ENCODE results near the gene OPRL1.
"Not testable (repeated sequence)": the region's sequence is repeated elsewhere in the genome, so short reads cannot be mapped to it uniquely, and the experiment has no call there.

OPRL1 gene

DNA sequence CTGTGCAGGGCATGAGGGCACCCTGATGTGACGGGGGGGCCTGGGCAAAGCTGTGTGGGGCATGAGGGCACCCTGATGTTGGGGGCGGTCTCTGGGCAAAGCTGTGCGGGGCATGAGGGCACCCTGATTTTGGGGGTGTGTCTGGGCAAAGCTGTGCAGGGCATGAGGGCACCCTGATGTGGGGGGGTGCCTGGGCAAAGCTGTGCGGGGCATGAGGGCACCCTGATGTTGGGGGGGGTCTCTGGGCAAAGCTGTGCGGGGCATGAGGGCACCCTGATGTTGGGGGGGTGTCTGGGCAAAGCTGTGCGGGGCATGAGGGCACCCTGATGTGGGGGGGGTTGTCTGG lies 37.5 kb downstream of the OPRL1 start:
- DNase-seq (ENCODE audit: low read depth), result not testable (repeated sequence)

DNA sequence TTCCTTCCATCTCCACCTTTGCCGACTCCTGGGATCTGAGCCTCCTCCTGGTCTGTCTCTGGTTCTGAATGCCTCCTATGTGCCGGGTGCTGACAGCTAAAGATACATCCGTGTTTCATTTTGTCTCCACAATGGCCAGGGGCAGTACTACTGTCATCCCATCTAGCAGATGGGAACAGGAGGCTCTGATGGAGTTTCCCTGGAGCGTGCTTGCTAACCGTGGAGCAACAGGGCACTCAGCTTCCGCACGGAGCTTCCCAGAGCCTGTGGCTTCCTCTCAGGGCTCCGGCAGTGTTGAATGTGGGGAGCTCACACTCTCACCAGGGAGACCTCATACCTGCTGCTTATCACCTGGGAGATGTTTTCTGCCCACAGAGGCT lies 39.4 kb downstream of the OPRL1 start:
- no peak for DNase-seq (ENCODE audit: low read depth)

DNA sequence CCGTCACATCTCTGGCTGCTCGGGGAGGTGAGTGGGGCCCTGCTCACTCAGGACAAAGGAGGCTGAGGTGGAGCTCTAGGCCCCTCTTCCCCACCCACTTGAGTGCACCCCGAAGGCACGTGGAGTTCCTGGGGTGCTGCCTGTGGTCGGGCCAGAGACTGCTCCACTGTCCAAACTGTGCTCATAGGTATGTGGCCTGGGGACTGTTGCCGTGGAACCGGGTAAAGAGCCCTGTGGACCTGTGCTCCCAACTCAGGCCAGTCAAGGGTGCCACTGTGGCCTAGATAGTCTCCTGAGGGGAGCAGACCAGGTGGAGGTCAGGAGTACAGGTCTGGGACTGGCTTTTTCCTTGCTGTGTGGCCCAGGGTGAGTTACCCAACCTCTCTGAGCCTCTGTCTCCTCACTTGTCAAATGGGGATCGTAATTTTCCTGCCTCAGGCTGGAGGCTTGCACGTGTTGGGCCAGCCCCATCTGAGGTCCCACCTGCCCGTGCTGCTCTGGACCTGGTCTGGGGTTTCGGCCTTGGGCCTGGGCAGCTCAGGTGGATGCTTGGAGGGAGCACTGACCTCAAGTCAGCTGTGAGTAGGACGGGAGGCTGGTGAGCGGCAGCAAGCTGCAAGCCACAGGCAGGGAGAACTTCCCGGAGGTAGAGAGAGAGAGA lies 39.9 kb downstream of the OPRL1 start:
- no peak for DNase-seq (ENCODE audit: low read depth)

DNA sequence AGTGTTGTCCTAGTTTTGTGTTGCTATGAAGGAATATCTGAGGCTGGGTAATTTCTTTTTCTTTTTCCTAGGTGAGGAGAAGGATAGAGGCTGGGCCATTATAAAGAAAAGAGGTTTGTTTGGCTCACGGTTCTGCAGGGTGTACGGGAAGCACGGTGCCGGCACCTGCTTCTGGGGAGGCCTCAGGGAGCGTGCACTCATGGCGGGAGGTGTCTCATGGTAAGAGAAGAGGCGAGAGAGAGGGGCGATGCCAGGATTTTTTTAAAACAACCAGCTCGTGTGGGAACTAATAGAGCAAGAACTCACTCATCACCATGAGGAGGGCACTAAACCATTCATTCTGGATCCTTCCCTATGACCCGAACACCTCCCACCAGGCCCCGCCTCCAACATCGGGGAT lies 41.7 kb downstream of the OPRL1 start:
- no peak for DNase-seq (ENCODE audit: low read depth)

GRCh38 chr20:64122927-64123326 lies 43.0 kb downstream of the OPRL1 start:
- not testable (repeated sequence) for DNase-seq (ENCODE audit: low read depth)

DNA sequence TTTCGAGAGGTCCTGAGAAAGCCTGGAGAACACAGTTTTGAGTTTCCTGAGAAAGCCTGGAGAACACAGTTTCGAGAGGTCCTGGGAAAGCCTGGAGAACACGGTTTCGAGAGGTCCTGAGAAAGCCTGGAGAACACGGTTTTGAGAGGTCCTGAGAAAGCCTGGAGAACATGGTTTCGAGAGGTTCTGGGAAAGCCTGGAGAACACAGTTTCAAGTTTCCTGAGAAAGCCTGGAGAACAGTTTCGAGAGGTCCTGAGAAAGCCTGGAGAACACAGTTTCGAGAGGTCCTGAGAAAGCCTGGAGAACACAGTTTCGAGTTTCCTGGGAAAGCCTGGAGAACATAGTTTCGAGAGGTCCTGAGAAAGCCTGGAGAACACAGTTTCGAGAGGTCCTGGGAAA lies 43.6 kb downstream of the OPRL1 start:
- not testable (repeated sequence) for DNase-seq (ENCODE audit: low read depth)

- DNase-seq (ENCODE audit: low read depth), result no peak
Observed at GRCh38 chr20:64129146-64129782, 49.4 kb downstream of the OPRL1 start.

DNA sequence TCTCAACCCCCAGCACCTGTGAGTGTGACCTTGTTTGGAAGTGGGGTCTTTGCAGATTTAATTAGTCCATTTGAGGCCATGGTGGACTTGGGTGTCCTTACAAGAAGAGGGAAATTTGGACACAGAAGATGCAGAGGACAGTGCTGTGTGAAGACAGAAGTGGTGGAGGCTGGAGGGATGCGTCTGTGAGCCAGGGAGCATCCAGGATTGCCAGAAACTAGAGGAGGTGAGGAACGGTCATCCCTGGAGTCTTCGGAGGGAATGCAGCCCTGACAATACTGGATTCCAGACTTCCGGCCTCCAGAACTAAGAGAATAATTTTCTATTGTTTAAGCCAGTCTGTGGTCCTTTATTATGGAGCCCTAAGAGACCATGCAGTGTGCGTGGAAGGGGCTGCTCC lies 50.4 kb downstream of the OPRL1 start:
- no peak for DNase-seq (ENCODE audit: low read depth)

DNA sequence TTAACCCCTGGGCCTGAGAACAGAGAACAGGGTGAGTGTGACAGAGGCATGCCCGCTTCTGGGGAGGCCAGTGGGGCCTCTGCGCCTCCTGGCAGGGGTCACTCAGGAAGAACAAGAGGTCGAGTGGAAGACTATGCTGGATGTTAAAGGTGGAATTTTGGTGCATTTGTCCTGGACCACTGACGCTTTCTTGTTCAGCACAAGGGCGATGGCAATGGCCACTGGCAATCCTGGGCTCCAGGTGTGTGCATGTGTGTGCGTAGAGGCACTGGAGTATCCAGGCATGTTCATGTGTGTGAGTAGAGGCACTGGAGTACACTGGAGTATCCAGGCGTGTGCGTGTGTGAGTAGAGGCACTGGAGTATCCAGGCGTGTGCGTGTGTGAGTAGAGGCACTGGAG lies 51.0 kb downstream of the OPRL1 start:
- DNase-seq (ENCODE audit: low read depth), result no peak

DNA sequence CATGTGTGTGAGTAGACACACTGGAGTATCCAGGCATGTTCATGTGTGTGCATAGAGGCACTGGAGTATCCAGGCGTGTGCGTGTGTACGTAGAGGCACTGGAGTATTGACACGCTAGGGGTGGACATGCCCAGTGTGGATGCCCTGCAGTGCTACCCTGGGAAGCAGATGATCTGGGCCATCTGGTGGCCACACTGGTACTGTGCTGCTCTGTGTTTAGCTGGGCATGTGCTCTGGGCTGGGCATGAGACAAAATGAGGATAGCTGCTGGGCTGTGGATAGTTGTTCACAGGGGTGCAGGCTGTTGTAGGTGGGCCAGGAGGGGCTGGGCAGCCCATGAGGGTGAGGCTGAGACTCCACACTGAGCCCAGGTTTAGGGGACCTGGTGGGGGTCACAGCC lies 51.5 kb downstream of the OPRL1 start:
- DNase-seq (ENCODE audit: low read depth), result no peak

DNA sequence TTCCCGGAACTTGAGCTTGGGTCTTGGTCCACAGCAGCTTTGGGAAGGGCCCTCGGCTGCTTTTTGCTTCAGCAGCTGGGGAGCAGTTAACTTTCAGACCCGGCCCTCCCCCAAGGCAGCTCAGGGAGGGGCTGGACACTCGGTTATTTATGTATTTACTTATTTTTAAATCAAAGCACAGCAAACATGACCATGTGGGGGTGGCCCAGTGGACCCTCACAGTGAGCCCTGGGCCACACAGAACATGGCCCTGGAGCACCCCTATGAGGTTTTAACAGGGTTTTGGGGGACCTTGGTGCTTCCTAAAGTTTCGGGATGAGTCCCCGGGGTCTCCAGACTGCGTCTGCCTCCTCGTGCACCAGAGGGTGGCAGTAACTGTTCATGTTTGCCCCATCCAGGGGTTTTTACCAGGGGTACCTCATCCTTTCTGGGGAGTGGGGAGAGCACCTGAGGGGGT lies 54.1 kb downstream of the OPRL1 start:
- no peak for DNase-seq (ENCODE audit: low read depth)

DNA sequence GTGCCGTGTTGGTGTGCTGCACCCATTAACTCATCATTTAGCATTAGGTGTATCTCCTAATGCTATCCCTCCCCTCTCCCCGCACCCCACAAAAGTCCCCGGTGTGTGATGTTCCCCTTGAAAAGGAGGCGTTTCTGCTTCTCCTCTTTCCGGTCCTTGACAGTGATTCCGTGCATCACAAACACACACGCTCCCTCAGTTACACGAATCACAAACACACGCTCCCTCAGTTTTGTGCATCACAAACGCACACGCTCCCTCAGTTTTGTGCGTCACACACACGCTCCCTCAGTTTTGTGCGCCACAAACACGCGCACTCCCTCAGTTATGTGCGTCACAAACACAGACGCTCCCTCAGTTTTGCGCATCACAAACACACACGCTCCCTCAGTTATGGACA lies 54.9 kb downstream of the OPRL1 start:
- DNase-seq (ENCODE audit: low read depth), result not testable (repeated sequence)

DNA sequence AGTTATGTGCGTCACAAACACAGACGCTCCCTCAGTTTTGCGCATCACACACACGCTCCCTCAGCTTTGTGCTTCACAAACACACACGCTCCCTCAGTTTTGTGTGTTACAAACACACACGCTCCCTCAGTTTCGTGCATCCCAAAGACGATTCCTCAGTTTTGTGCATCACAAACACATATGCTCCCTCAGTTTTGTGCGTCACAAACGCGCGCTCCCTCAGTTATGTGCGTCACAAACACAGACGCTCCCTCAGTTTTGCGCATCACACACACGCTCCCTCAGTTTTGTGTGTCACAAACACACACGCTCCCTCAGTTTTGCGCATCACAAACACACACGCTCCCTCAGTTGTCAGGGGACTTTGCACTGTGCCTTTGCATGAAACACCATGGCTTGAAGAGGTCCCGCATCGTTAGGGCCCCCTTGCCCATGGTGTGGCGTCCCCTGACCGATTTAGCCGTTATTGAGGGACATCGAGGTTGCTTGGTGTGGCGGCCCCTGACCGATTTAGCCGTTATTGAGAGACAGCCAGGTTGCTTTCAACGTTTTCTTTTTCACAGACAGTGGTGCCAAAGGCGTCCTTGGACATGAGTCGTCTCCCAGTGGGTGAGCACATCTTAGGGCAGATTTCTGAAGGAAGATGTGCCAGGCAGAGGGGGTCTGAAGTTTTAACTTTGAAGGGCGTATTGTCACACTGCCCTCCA lies 56.3 kb downstream of the OPRL1 start:
- DNase-seq (ENCODE audit: low read depth), result no peak

DNA sequence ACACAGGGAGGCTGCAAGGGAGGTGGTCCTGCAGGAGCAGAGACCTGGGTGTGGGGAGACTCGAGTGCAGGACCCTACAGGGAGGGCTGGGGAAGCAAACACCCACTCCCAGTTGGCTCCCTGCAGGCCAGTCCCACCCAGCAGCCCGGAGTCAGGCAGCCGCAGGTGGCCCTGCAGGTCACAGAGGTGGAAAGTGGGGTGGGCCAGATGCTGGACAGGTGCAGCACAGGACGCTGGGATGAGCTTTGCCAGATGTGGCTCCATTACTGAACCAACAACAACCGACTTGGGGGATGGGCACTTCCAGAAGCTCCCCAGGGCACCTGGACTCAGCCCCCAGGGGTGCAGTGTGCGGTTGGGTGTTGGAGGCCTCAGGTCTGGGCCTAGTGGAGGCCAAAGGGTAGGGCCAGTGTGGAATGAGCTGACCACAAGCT lies 57.7 kb downstream of the OPRL1 start:
- DNase-seq (ENCODE audit: low read depth), result no peak

GRCh38 chr20:64138276-64138815 lies 58.5 kb downstream of the OPRL1 start:
- no peak for DNase-seq (ENCODE audit: low read depth)

DNA sequence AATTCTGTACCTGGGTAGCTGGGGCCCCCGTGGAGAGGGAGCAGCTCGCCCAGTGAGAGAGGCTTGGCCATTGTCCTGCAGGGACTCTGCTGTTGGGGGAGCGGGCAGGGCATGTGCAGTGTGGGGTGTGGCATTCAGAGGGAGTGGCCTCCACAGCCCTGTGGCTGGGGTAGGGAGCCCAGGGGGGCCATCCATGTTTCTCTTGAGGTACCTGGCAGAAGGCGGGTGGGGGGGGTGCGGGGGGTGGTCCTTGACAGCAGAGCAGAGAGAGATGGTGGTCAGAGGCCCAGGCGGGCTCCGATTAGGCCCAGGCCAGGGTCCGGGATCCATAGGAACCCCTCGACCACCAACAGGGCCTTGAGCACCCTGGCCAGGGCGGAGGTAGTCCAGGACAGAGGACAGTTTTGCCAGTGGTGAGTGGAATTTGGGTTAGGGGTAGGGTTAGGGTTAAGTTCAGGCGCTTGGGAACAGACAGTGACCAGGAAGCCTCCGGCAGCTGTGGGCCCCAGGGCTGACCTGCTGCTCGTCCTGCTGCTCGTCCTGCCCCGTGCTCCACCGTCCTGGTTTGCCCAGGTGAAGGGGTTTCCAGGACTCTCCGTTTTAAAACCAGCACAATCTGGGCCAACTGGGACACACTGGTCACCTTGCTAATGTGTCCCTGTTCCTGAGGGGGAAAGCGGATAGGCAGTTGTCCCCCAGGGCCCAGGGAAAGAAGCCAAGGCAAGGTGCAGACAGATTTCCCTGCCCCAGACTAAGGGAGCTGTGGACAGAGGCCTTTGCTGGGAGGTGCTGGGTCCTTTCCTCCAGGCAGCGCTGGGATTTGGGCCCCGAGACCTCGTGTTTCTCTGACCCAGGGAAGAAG lies 59.5 kb downstream of the OPRL1 start:
- DNase-seq (ENCODE audit: low read depth), result no peak

DNA sequence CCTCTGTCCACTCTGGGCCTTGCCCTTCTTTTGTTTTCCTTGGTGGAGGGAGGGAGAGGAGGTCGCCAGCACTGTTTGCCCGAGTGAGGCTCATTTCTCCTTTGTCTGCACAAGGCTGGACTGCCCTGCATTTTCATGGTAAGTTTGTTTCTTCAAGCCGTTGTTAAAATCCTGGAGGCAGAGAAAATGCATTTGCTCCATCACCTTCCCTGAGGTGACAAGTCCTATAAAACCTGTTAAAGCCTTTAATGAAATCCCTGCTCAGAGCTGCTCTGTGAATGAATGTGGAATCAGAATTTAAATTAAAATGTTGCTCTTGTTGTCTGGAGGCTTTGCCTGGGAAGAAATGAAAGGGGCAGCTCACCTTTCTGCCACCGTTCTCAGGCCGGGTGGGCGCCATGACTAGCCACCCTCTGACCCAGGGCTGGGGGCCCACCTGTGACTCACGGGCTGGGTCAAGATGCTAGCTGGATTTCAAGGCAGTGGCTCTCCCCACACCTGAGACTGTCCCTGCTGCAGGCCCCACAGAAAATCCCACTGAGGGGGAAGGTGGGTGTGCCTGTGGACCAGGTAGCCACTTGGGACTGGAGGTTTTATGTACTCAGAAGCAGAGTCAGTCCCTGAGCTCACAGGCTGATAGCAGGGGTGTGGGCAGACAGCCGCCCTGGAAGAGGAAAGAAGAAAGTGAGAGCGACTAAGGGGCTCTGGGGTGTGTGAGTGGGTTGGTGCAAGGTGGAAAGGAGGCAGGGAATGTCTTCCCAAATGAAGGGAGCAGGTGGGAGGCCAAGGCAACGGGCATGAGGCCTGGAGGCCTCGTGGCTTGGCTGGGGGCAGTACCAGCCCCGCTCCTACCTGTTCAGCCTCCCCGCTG lies 60.4 kb downstream of the OPRL1 start:
- DNase-seq (ENCODE audit: low read depth), result no peak

DNA sequence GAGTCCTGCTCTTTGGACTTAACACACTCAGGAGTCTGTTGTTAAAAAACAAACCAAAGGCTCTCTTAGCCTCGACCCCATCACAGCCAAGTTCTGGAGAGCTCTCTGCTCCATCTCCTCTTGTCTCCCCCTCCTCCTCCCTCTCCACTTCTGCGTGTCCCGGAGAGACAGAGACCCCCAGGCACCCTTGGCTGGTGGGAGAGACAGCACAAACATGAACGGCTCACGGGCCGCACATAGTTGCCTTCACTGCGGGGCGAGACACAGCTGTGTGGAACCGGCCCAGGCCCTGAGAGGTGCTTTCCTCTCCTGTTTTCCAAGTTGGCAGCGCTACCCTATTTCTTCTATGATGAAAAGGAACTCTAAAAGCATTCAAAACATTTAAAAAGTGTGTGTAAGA lies 61.1 kb downstream of the OPRL1 start:
- DNase-seq (ENCODE audit: low read depth), result no peak

DNA sequence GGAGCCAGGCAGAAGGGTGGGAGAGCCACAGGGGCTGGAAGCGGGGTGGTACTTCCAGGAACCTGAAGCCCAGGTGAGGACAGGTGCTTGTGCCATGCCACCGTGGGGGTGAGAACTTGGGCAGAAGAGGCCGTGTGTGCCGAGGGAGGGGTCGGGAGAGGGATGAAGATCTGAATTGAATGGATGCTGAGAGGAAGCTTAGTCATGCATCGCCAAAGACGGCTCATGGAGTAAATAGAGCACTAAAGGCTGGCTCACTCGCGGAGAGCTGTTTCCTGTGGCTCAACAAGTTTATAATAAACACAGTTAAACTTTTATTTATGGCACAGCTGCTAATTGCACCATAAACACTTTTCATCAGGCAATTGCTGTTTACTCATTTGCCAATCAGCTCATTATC lies 62.7 kb downstream of the OPRL1 start:
- DNase-seq (ENCODE audit: low read depth), result no peak

GRCh38 chr20:64143018-64143801 lies 63.3 kb downstream of the OPRL1 start:
- DNase-seq (ENCODE audit: low read depth), result no peak
